GM10266 (cell line): ENCODE data around the gene BFSP1.
A peak's percentile ranks its signal among the peaks of the same experiment; 100 is the strongest.

Experiments
- DNase-seq: peaks from one replicate; pipeline ENCODE4 v3.0.0; 2012; ENCODE audit errors: extremely low spot score
- TF ChIP-seq, protein P1 (sequence below): IDR thresholded peaks from 2 replicates; pipeline ENCODE4 v1.5.1; 2012; ENCODE audit warnings: mild to moderate bottlenecking, low read depth; ENCODE audit not compliant: control insufficient read depth, insufficient read depth; ENCODE audit errors: missing control alignments

Gene BFSP1

DNA sequence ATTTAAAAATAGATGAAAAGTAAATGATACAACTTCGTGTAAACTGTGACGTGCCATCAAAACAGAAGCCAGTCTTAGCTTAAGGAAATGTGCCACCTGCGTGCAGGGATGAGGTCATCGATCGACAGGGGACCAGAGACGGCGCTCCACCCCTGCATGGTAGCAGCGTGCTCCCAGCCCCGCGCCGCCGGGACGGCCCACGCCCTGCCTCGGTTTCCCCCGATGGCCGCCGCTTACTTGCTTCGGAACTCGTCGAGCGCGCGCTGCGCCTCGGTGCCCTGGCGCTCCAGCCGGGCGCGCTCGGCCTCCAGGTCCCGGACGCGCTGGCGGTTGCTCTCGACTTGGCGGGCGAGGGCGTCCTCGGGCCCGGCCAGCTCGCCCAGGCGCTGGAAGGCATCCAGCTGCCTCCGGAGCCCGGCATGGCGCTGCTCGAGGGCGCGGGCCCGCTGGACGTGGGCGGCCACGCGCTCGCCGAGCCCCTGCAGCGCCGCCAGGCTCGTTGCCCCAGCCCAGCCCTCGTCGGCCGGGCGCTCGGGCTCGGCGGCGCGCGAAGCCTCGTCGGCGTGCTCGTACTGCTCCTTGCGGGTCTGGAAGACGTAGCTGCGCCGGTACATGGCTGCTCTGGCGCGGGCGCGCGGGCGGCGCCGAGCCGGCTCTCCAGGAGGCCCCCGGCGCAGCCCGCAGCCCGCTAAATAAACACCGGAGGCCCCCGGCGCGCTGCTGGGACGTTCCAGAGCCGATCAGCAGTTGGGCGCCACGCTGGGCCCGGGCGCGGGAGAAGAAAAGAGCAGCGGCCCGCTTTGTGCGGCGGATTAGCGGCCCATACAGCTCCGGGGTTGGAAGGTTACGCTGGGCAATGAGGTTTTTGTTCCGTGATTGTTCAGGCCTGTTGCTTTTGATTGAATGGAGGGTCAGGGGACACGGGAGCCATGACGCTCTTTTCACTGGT lies at the start of gene BFSP1:
TSS of gene BFSP1 (minus strand) at position 664 of the 949 bp plus-strand sequence. CDS start at position 614, 50 bp downstream.
- peak; percentile 51 for DNase-seq
- TF ChIP-seq, protein P1, sequence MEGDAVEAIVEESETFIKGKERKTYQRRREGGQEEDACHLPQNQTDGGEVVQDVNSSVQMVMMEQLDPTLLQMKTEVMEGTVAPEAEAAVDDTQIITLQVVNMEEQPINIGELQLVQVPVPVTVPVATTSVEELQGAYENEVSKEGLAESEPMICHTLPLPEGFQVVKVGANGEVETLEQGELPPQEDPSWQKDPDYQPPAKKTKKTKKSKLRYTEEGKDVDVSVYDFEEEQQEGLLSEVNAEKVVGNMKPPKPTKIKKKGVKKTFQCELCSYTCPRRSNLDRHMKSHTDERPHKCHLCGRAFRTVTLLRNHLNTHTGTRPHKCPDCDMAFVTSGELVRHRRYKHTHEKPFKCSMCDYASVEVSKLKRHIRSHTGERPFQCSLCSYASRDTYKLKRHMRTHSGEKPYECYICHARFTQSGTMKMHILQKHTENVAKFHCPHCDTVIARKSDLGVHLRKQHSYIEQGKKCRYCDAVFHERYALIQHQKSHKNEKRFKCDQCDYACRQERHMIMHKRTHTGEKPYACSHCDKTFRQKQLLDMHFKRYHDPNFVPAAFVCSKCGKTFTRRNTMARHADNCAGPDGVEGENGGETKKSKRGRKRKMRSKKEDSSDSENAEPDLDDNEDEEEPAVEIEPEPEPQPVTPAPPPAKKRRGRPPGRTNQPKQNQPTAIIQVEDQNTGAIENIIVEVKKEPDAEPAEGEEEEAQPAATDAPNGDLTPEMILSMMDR, result no peak

DNA sequence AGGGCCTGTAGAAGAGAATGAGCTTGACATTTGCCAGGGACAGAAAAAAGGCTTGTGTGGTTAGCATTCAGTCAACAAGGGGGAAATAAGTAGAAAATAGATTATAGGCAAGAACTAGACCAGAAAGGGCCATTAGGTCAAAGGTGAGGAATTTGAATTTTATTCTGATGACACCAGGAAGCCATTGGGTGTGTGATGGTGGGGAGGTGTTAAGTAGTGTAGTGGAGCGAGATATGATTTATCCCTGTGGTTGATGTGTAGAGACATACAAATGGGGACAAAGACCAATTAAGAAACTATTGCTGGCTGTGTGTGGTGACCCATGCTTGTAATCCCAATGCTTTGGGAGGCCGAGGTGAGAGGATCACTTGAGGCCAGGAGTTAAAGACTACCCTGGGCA lies 49.7 kb upstream of the BFSP1 start:
- TF ChIP-seq, protein P1, result no peak
- no peak for DNase-seq

DNA sequence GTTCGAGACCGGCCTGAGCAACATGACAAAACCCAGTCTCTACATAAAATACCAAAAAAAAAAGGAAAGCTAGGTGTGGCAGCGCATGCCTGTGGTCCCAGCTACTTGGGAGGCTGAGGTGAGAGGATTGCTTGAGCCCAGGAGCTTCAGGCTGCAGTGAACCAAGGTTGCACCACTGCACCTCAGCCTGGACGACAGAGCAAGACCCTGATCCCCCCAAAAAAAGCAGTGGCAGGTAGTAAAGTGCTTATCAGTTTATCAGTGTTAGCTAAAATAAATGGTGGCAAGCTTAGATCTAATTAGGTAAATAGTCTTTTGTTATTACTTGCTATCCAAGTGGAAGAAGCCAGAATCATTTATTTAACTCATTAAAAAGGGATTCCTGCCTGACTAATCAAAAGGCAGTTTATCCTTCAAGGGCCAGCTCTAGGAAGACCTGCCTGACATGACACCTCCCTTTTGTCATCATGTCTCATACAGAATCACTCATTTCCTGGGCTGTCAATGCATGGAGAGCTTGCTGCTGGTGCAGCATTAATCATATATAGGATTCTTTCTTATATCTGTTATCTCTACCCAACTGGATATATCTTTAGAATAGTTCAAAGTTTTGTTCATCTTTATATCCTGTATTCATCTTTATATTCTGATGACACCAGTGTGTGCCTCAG lies 48.3 kb upstream of the BFSP1 start:
- DNase-seq, result no peak
- TF ChIP-seq, protein P1, result no peak

DNA sequence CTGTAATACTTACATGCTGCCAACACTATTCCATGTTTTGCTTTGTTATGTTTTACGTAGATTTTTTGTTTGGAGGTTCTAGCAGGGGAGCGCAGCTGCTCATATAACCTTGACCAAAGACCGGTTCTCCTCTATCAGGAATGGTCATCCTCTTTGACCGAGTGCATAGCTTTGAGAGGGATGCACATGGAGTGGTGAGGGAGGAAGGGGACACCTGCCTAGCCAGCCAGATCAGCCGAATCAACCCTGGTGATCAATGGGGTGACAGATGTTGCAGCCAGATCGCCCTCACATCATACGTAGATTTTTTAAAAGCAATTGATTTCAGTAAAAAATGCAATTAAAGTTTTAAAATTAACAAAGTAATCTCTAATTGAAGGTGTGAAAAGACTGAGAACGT lies 45.0 kb upstream of the BFSP1 start:
- TF ChIP-seq, protein P1, result no peak
- no peak for DNase-seq

DNA sequence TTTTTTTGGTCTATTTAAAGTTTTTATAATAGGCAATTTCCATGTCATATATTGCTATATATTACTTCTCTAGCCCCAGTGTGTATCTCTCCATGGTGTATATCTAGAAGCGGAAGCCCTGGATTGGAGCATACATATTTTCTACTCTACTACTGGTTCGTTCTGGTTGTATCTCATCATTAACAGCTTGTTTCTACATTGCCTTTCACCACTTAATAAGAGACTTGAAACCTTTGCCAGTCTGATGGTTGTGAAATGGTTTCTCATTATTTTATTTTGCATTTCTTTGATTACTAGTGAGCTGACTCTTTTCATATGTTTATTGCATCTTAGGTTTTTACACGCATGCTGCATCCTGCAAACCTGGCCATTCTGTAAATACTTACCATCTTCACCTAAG lies 42.3 kb upstream of the BFSP1 start:
- no peak for DNase-seq
- TF ChIP-seq, protein P1, result no peak

DNA sequence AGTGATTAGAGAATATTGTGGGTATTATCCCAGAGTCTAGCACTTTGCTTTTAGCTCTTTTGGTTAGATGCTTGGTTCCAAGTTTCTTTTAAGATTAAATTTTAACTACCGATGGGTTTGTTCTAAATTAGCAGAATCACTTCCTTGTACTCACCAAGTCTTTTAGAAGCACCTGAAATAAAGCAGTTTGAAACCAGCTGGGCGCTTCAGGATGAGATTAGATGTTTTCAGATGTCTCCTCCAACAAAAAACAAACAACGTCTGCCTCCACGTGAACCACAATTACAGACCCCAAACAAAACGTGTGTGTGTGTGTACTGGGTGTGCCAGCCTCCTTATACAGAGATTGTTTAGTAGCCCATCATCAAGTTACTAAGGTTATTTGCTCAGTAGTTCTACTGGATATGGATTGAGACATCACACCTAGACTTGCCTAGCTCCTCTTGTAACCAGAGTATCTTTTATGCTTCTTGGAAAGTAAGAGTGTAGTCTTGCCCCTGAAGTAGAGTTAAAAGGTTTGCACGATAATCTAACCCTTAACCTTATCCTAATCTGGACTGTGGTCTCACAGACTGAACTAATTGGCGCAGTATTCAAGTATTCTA lies 41.0 kb upstream of the BFSP1 start:
- TF ChIP-seq, protein P1, result no peak
- no peak for DNase-seq
